Epithelial cell of proximal tubule (primary cell): ENCODE measurements around the gene MLYCD. TPM values are rescaled to one million over a fixed set of nuclear protein-coding genes. Genes with fewer than 3 reads are reported as not detected.

Experiments used
- total RNA-seq: library from RNA; depleted of rRNA; stranded (reverse); fragments of >200 nt; gene quantifications from 2 replicates; pipeline ENCODE4 v1.2.3, GENCODE V29; 2015

Gene MLYCD
- total RNA-seq, 1 donor from 2014 or later = 2.9 TPM

Other genes with a start within 250 kb of the MLYCD start
- 80.5 and 119 TPM in 2 replicates for gene HSBP1, start 91.1 kb upstream of the MLYCD start, total RNA-seq
- 3.7 and 6.1 TPM in 2 replicates for gene OSGIN1, start 54.1 kb downstream of the MLYCD start, total RNA-seq
- 0.36 TPM in 1 of 2 replicates, not detected in the other for gene NECAB2, start 69.1 kb downstream of the MLYCD start, total RNA-seq
- not detected in 2 replicates for gene SLC38A8, start 143.7 kb downstream of the MLYCD start, total RNA-seq
- 56.2 and 76.3 TPM in 2 replicates for gene MBTPS1, start 217.8 kb downstream of the MLYCD start, total RNA-seq
- 17.0 and 23.3 TPM in 2 replicates for gene HSDL1, start 246.1 kb downstream of the MLYCD start, total RNA-seq
- not detected in 2 replicates for gene DNAAF1, start 246.2 kb downstream of the MLYCD start, total RNA-seq